Ureter (tissue), 1 donor: ENCODE measurements around the gene HRC. TPM values are rescaled to one million over a fixed set of nuclear protein-coding genes. Genes with fewer than 3 reads are reported as not detected.
A peak's percentile ranks its signal among the peaks of the same experiment; 100 is the strongest.
"Not testable (repeated sequence)": the region's sequence is repeated elsewhere in the genome, so short reads cannot be mapped to it uniquely, and the experiment has no call there.

Experiments
- DNase-seq: peaks from one replicate; pipeline ENCODE4 v3.0.0-alpha.2; 2020; ENCODE audit warnings: low spot score
- total RNA-seq: library from RNA; stranded (reverse); gene quantifications from one replicate; pipeline ENCODE4 v1.2.4, GENCODE V29; 2023
- donor health status: DM: yes; HTN: yes; CAD: no.

The HRC gene
- total RNA-seq, 1 donor from 2014 or later = 5.1 TPM

- DNase-seq = no peak
Measured at GRCh38 chr19:49135686-49136085, 19.5 kb downstream of the HRC start.

GRCh38 chr19:49133621-49134454 is 21.4 kb downstream of the HRC start:
- DNase-seq = peak; percentile 85

- DNase-seq = no peak
Measured at GRCh38 chr19:49132974-49133609, 22.1 kb downstream of the HRC start.

GRCh38 chr19:49130325-49130724 is 24.9 kb downstream of the HRC start:
- DNase-seq = no peak

GRCh38 chr19:49129238-49129583 is 26.0 kb downstream of the HRC start:
- DNase-seq = no peak

- DNase-seq = no peak
Measured at GRCh38 chr19:49128545-49129237, 26.5 kb downstream of the HRC start.

GRCh38 chr19:49127674-49128544 is 27.3 kb downstream of the HRC start:
- DNase-seq = peak; percentile 97

GRCh38 chr19:49127225-49127624 is 28.0 kb downstream of the HRC start:
- not testable (repeated sequence) for DNase-seq

GRCh38 chr19:49126575-49126974 is 28.6 kb downstream of the HRC start:
- no peak for DNase-seq

- DNase-seq = no peak
Measured at GRCh38 chr19:49125025-49125731, 30.0 kb downstream of the HRC start.

GRCh38 chr19:49123285-49123684 is 31.9 kb downstream of the HRC start:
- DNase-seq = not testable (repeated sequence)

- DNase-seq = not testable (repeated sequence)
Measured at GRCh38 chr19:49121841-49122240, 33.4 kb downstream of the HRC start.

GRCh38 chr19:49120868-49121267 is 34.3 kb downstream of the HRC start:
- DNase-seq = no peak

- DNase-seq = no peak
Measured at GRCh38 chr19:49120325-49120683, 34.9 kb downstream of the HRC start.

- DNase-seq = peak; percentile 65
Measured at GRCh38 chr19:49119411-49120324, 35.5 kb downstream of the HRC start, which contains the start of gene PPFIA3. PPFIA3 (plus strand) TSS chr19:49119544; CDS start chr19:49127874, 8,330 bp downstream.

- peak; percentile 96 for DNase-seq
Measured at GRCh38 chr19:49118565-49119410, 36.4 kb downstream of the HRC start, which contains the start of gene C19orf73. C19orf73 (minus strand) TSS chr19:49119143; CDS start chr19:49119022, 121 bp downstream.

GRCh38 chr19:49117677-49118564 is 37.3 kb downstream of the HRC start:
- DNase-seq = no peak

GRCh38 chr19:49116544-49116943 is 38.7 kb downstream of the HRC start:
- no peak for DNase-seq
